SKM-1 (cell line): Measurements from ENCODE around the gene EIF3F.
A peak's percentile ranks its signal among the peaks of the same experiment; 100 is the strongest.

ENCODE experiments used
- DNase-seq: peaks from one replicate; lab custom pipeline; 2025; ENCODE audit not compliant: unreplicated experiment; lab: John Stamatoyannopoulos, UW

Gene EIF3F, protein sequence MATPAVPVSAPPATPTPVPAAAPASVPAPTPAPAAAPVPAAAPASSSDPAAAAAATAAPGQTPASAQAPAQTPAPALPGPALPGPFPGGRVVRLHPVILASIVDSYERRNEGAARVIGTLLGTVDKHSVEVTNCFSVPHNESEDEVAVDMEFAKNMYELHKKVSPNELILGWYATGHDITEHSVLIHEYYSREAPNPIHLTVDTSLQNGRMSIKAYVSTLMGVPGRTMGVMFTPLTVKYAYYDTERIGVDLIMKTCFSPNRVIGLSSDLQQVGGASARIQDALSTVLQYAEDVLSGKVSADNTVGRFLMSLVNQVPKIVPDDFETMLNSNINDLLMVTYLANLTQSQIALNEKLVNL

GRCh38 chr11:7986768-7987559, at the start of gene EIF3F:
TSS of gene EIF3F (plus strand) at chr11:7987337. CDS start at chr11:7987353, 16 bp downstream.
- DNase-seq = peak; percentile 98

- no peak for DNase-seq
These were observed 46.0 kb upstream of the EIF3F start for GRCh38 chr11:7941146-7941545.

DNA sequence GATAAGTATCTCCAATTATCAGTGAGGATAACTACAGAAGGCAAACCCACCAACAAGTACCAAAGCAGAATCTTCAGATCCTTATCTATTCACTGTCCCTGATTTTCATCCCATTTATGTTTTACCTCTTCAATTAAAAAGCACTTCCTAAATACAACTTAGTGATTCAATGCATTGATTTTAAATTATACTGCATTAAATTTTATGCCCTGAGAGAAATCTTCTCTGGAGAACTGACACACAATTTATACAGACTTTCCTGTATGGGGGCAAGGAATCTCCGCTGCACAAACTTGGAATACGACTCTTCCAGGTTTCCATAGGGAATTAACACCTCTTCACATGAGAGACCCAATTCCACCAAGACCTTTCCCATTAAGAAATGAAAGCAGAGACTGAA, 45.5 kb upstream of the EIF3F start, which contains the start of gene OR10A3:
TSS of gene OR10A3 (minus strand) at position 101 of the 400 bp plus-strand sequence. CDS start 2,188 bp downstream, outside the sequence.
- no peak for DNase-seq

GRCh38 chr11:7944123-7944522, 43.0 kb upstream of the EIF3F start:
- no peak for DNase-seq

GRCh38 chr11:7949934-7950333, 37.2 kb upstream of the EIF3F start:
- no peak for DNase-seq

DNA sequence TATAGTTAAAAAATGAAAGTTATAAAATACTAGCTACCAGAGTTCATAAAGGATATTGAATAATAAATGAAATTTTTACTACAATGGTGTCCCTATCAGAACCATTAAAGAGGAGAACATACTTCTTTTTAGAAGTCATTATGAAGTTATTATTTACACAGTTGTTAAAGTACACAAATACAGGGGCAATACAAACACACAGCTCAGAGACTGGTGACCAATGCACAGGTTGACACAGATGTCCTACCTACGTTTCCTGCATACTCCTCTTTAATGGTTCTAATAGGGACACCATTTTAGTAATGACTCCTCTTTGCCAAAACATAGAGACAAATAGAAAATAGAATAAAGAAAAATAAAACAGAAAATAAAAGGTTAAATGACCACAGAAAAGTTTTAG, 31.9 kb upstream of the EIF3F start:
- no peak for DNase-seq

GRCh38 chr11:7964261-7964660, 22.9 kb upstream of the EIF3F start:
- no peak for DNase-seq

- DNase-seq = no peak
These were observed 22.3 kb upstream of the EIF3F start for GRCh38 chr11:7964873-7965272.

- no peak for DNase-seq
These were observed 21.8 kb upstream of the EIF3F start, which contains the start of gene NLRP10 for GRCh38 chr11:7965386-7965785. TSS of gene NLRP10 (minus strand) at chr11:7965447. CDS start at chr11:7963495, 1,952 bp downstream.

DNA sequence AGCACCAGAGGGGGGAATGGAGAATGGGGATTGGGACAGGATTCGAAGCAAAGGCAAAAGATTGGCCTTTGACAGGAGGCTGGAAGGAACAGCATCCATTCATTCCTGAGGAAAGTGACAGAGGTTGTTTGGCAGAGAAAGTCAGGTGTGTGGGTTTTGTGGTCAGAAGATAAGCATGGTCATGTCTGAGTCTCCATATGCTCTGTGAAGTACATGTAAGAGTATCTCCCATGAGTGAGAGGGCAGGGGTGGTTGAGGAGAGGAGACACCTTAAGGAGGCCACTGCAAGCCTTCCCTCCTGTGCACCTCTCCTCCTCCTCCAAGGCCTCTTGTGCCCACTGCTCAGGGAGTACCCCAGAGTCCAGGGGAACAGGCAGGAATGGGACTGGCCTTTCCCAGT, 20.0 kb upstream of the EIF3F start:
- DNase-seq = no peak

- no peak for DNase-seq
These were observed 19.3 kb upstream of the EIF3F start for GRCh38 chr11:7967826-7968225.

GRCh38 chr11:7968686-7969085, 18.5 kb upstream of the EIF3F start:
- DNase-seq = no peak

- no peak for DNase-seq
These were observed 17.1 kb upstream of the EIF3F start for GRCh38 chr11:7969756-7970646.

DNA sequence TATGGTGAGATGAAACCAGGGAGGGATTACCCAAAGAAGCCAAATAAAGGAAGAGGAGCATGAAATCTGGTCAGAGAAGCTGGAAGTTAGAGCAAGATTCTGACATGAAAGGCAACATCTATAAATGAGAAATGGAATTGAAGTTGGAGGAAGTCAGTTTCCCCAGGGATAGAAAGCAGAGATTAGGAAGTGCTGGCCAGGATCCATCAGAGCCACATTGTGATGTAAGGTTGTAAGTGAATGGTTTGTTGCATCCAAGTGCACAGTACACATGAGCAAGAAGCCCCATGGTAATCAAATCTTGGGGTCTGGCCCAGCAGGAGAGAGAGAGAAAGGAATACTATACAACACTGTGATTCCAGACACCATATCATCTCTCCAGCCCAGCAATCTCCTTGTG, 15.3 kb upstream of the EIF3F start:
- no peak for DNase-seq

- no peak for DNase-seq
These were observed 14.1 kb upstream of the EIF3F start for GRCh38 chr11:7973011-7973410.

DNA sequence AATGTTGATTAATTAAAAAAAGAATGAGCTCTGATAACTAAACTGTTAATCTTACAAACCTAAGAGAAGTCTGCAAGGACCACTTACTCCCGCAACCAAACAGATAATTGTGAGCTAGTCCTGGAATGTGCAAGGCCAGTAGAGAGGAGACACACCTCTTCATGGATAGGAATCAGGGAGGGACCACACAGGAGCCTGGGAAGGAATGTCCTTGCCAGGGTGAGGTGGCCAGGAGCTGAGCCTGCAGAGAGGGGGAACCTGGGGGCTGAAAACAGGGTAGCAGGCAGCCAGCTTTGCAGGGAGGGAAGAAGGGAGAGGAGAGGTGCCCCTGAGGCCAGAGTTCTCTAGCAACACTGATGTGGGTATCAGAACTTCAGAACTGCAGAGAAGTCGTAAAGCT, 12.5 kb upstream of the EIF3F start:
- no peak for DNase-seq

DNA sequence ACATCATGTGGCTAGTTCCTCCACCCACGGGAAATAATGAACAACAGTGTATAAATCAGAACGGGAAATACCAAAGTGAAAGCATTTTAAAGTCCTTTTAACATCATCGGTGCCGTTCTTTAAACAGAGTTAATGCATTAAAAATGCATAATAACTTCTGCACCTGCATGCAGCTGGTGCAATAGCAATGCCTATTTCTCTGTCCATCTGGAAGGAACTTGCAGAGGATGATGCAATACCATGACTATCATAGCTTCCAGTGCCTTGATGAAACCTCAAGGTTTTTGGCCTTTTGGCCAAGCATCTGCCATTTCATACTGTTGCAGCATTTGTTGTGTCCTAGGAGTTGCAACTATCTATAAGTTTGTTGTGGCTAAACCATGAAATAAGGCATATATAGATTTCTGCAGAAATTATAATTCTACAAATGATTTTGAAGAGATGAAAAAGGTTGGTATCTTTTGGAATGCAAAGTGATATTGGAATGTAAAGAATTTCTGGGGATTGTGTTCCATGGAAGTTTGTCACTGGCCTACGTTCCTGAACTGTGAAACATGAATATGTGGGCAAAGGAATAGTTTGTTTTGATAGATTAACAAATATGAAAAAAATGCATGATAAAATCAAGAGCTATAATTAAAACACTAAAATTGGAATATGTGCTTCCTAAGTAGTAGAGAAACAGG, 9.8 kb upstream of the EIF3F start:
- peak; percentile 8 for DNase-seq

DNA sequence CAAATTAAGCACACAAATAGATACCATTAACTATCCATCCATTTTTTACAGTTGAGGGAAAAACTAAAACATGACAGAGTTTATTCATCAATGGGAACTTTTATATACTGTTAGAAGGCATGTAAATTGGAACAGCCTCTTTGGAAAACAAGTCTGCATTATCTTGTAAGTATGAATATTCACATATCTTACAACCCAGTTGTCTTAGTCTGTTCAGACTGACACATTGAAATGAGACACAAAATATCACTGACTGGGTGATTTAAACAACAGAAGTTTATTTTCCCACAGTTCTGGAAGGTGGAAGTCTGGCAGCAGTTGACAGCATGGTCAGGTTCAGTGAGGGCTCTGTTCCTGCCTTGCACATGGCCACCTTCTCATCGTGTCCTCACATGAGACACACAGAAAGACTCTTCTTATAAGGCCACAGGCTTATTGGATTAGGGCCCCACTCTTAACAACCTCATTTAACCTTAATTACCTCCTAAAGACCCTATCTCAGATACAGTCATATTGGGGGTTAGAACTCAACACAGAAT, 5.4 kb upstream of the EIF3F start:
- no peak for DNase-seq

DNA sequence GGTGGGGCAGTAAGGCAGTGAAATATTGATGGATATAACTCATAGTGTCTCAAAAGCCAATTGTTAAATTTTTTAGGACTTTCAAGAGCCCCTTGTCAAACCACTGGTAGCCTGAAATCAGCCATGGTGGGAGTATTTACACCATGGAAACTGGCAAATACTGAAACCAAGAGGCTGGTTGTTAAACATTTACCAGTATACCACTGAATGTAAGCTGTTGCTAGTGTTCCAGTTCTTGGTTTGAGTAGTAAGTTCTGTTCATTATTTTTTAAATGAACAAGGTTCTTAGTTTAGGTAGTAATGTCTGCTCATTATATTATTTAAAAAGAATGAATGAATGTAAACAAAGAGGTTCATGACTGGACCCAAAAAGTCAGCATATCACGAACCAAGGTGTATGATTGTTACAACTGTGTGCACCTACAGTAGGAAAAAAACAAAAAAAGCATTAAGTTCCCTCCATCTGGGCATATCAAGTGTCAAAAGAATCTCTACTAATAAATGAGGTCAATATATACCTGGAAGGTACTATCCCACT, 4.5 kb upstream of the EIF3F start:
- no peak for DNase-seq
